Breast epithelium (tissue), 3 donors: ENCODE data around the gene ZSWIM2.
"Not testable (repeated sequence)": the region's sequence is repeated elsewhere in the genome, so short reads cannot be mapped to it uniquely, and the experiment has no call there.

Experiments used
- CTCF ChIP-seq, 3 donors: fragments of 450-650 bp; IDR thresholded peaks; one replicate each; pipeline ENCODE4 v1.5.1; 2016 to 2017; ENCODE audit warnings: antibody characterized with exemption in 3 of 3, mild to moderate bottlenecking in 3 of 3, moderate library complexity in 3 of 3
- POLR2A ChIP-seq: fragments of 450-650 bp; IDR thresholded peaks from one replicate; pipeline ENCODE4 v1.6.1; 2016; ENCODE audit warnings: antibody characterized with exemption, mild to moderate bottlenecking, moderate library complexity

- not testable (repeated sequence) for TF ChIP-seq POLR2A; CTCF (IDR thresholded peaks at IDR 0.05)
These were observed 37.2 kb downstream of the ZSWIM2 start for GRCh38 chr2:186811760-186812159.
